Left ventricle myocardium inferior (tissue), 1 donor: ENCODE results near the gene PNPLA3. TPM values are rescaled to one million over a fixed set of nuclear protein-coding genes. Genes with fewer than 3 reads are reported as not detected.

Experiments used
- DNase-seq: peaks from one replicate; pipeline ENCODE4 v3.0.0-alpha.2; 2020
- H3K27ac ChIP-seq: fragments of 200-600 bp; replicated peaks from 2 replicates; pipeline ENCODE4 v1.8.0; 2021
- H3K27me3 ChIP-seq: fragments of 200-600 bp; 2 replicates; pipeline ENCODE4 v1.8.0; 2021; ENCODE audit warnings: low read depth
- H3K36me3 ChIP-seq: fragments of 200-600 bp; 2 replicates; pipeline ENCODE4 v1.8.0; 2021
- H3K4me1 ChIP-seq: fragments of 200-600 bp; 2 replicates; pipeline ENCODE4 v1.8.0; 2021
- H3K4me3 ChIP-seq: fragments of 200-600 bp; 2 replicates; pipeline ENCODE4 v1.8.0; 2021; ENCODE audit warnings: mild to moderate bottlenecking, moderate library complexity
- H3K9me3 ChIP-seq: fragments of 200-600 bp; replicated peaks from 2 replicates; pipeline ENCODE4 v1.8.0; 2021
- CTCF ChIP-seq: fragments of 200-600 bp; IDR thresholded peaks from 2 replicates; pipeline ENCODE4 v1.8.0; 2021; ENCODE audit warnings: antibody characterized with exemption, mild to moderate bottlenecking, borderline replicate concordance
- intact Hi-C: fragments of 100-400 bp; cut with micrococcal nuclease; formaldehyde crosslinking; loops from one replicate; pipeline ENCODE4 v1.11.0; 2022
- total RNA-seq: library from RNA; stranded (reverse); fragmentation: NEBNext Ultra II Directional; extraction: Animal tissue kit (Norgen Biotek cat#: 25700); gene quantifications from one replicate; pipeline ENCODE4 v1.2.1, GENCODE V29; 2021
- donor health status: DM: no; HTN: yes; CAD: no; lungs with severe emphysema.

Gene PNPLA3
- total RNA-seq, 1 donor from 2014 or later = not detected

GRCh38 chr22:43975041-43975440, 51.4 kb downstream of the PNPLA3 start:
- Histone ChIP-seq H3K27me3 (no peaks in the 10 kb centered on the region), H3K4me3 (no peak overlapping the region), H3K9me3 (no peaks in the 10 kb centered on the region), H3K4me1 (peaks cover 3% of the 10 kb centered on the region), H3K36me3 (peaks cover 97% of the 10 kb centered on the region), H3K27ac (no peak overlapping the region)
- DNase-seq = no peak
- no peak for TF ChIP-seq CTCF
- intact Hi-C loops = no loop called here

- Histone ChIP-seq H3K4me3 (no peak overlapping the region), H3K9me3 (no peaks in the 10 kb centered on the region), H3K27me3 (no peaks in the 10 kb centered on the region), H3K4me1 (no peaks in the 10 kb centered on the region), H3K27ac (no peak overlapping the region), H3K36me3 (peaks cover 97% of the 10 kb centered on the region)
- DNase-seq = no peak
- TF ChIP-seq CTCF = no peak
- intact Hi-C loops = no loop called here
Observed at GRCh38 chr22:43976861-43977795, 53.5 kb downstream of the PNPLA3 start.

GRCh38 chr22:43978558-43978957, 55.0 kb downstream of the PNPLA3 start:
- H3K4me1 ChIP-seq = no peaks in the 10 kb centered on the region
- H3K9me3 ChIP-seq = no peaks in the 10 kb centered on the region
- TF ChIP-seq CTCF = no peak
- H3K27me3 ChIP-seq = no peaks in the 10 kb centered on the region
- H3K36me3 ChIP-seq = peaks cover 99% of the 10 kb centered on the region
- no peak for DNase-seq
- no peak overlapping the region for H3K4me3 ChIP-seq
- intact Hi-C loops = no loop called here
- no peak overlapping the region for H3K27ac ChIP-seq

GRCh38 chr22:43980579-43980978, 57.0 kb downstream of the PNPLA3 start:
- H3K4me1 ChIP-seq = no peaks in the 10 kb centered on the region
- no peak for DNase-seq
- intact Hi-C loops = no loop called here
- TF ChIP-seq CTCF = no peak
- H3K36me3 ChIP-seq = peaks cover 99% of the 10 kb centered on the region
- H3K9me3 ChIP-seq = no peaks in the 10 kb centered on the region
- H3K27ac ChIP-seq = no peak overlapping the region
- no peak overlapping the region for H3K4me3 ChIP-seq
- H3K27me3 ChIP-seq = no peaks in the 10 kb centered on the region

- intact Hi-C loops = no loop called here
- Histone ChIP-seq H3K9me3 (no peaks in the 10 kb centered on the region), H3K36me3 (peaks cover 99% of the 10 kb centered on the region), H3K4me1 (no peaks in the 10 kb centered on the region), H3K27me3 (no peaks in the 10 kb centered on the region), H3K27ac (no peak overlapping the region), H3K4me3 (no peak overlapping the region)
- no peak for DNase-seq
- no peak for TF ChIP-seq CTCF
Observed at GRCh38 chr22:43980996-43981395, 57.4 kb downstream of the PNPLA3 start.
